Spleen (tissue), 11 donors: ENCODE data around the gene RPS6KA2. TPM values are rescaled to one million over a fixed set of nuclear protein-coding genes. Genes with fewer than 3 reads are reported as not detected.

Experiments
- DNase-seq: peaks from one replicate; pipeline ENCODE4 v3.0.0-alpha.2; 2020
- H3K27ac ChIP-seq, 8 donors: fragments of 200-600 bp; sonication (generic) in 7 of 8; 1 replicate in 4 of 8; 2 replicates in 4 of 8; pipeline versions ENCODE4 v1.5.0 to v1.8.0; 2016 to 2021; ENCODE audit warnings: inconsistent platforms in 4 of 8, mild to moderate bottlenecking in 4 of 8, moderate library complexity in 1 of 8
- H3K27me3 ChIP-seq, 7 donors: fragments of 200-600 bp; sonication (generic) in 6 of 7; replicated peaks in 1 of 7; 1 replicate in 4 of 7; 2 replicates in 3 of 7; pipeline versions ENCODE4 v1.5.0 to v1.8.0; 2016 to 2021; ENCODE audit warnings: inconsistent platforms in 3 of 7, mild to moderate bottlenecking in 1 of 7
- H3K36me3 ChIP-seq, 6 donors: fragments of 200-600 bp; sonication (generic) in 5 of 6; 1 replicate in 4 of 6; 2 replicates in 2 of 6; pipeline versions ENCODE4 v1.5.0 to v1.8.0; 2016 to 2021; ENCODE audit warnings: inconsistent platforms in 2 of 6
- H3K4me1 ChIP-seq, 6 donors: fragments of 200-600 bp; sonication (generic) in 5 of 6; 1 replicate in 3 of 6; 2 replicates in 3 of 6; pipeline versions ENCODE4 v1.5.0 to v1.8.0; 2016 to 2021; ENCODE audit warnings: inconsistent platforms in 3 of 6
- H3K4me3 ChIP-seq, 8 donors: fragments of 200-600 bp; sonication (generic) in 7 of 8; 1 replicate in 4 of 8; 2 replicates in 4 of 8; pipeline versions ENCODE4 v1.5.0 to v1.8.0; 2016 to 2021; ENCODE audit warnings: inconsistent platforms in 4 of 8, mild to moderate bottlenecking in 4 of 8, moderate library complexity in 2 of 8
- H3K9me3 ChIP-seq, 8 donors: fragments of 200-600 bp; sonication (generic) in 7 of 8; 1 replicate in 4 of 8; 2 replicates in 4 of 8; pipeline versions ENCODE4 v1.5.0 to v1.8.0; 2016 to 2021; ENCODE audit warnings: inconsistent platforms in 4 of 8
- POLR2A ChIP-seq, 3 donors: fragments of 450-650 bp; IDR thresholded peaks; one replicate each; pipeline ENCODE4 v1.5.1; 2017; ENCODE audit warnings: antibody characterized with exemption in 3 of 3, mild to moderate bottlenecking in 1 of 3
- POLR2AphosphoS5 ChIP-seq, 3 donors: sonication (generic); formaldehyde crosslinking; IDR thresholded peaks; one replicate each; pipeline ENCODE4 v1.5.1; 2017; ENCODE audit warnings: antibody characterized with exemption in 3 of 3
- WGBS, 5 donors: extraction: QIAGEN DNeasy Blood & Tissue Kit in 3 of 5; methylation state at CpG; one replicate each; pipeline versions ENCODE4 v1.1.5 to v1.1.7; 2013 to 2018; 5-methylcytosine and 5-hydroxymethylcytosine counted together
- intact Hi-C: fragments of 100-400 bp; cut with DNase I; formaldehyde crosslinking; loops from one replicate; pipeline ENCODE4 v1.15.0; 2023; ENCODE audit warnings: low total_unique reads
- polyA plus RNA-seq, 3 donors: library from polyadenylated mRNA; stranded (reverse); fragments of 200-250 nt; gene quantifications; one replicate each; pipeline ENCODE4 v1.2.1, GENCODE V29; 2013
- total RNA-seq, 7 donors: library from RNA; depleted of rRNA in 3 of 7; stranded (reverse); fragments of >200 nt in 3 of 7; fragmentation: NEBNext Ultra II Directional in 4 of 7; extraction: Animal tissue kit (Norgen Biotek cat#: 25700) in 4 of 7; gene quantifications; one replicate each; pipeline versions ENCODE4 v1.1.0 to v1.2.1, GENCODE V29; 2016 to 2021
- TF ChIP-seq, protein P1 (sequence below), 11 experiments: fragments of 200-600 bp in 7 of 11; fragments of 450-650 bp in 4 of 11; sonication (generic) in 4 of 11; IDR thresholded peaks in 8 of 11; conservative IDR thresholded peaks in 3 of 11; 1 replicate in 7 of 11; 2 replicates in 4 of 11; pipeline versions ENCODE4 v1.4.0 to v1.8.0; 2016 to 2021; ENCODE audit warnings: antibody characterized with exemption in 11 of 11, inconsistent platforms in 4 of 11, mild to moderate bottlenecking in 1 of 11
- donor health status: healthy with polysubstance abuse.
- donor health status: DM: no; HTN: no; CAD: no; lungs with moderate emphysema.
- donor health status: DM: no; HTN: no; CAD: no.
- donor health status: Bipolar disorder and iron deficiency.
- donor health status: healthy.
- donor health status: DM: no; HTN: no; CAD: no.
- donor health status: DM: yes; HTN: yes; CAD: no.

RPS6KA2 gene
- total and polyA plus RNA-seq, 10 donors, result 7.6 to 123 (median 58.1) TPM

DNA sequence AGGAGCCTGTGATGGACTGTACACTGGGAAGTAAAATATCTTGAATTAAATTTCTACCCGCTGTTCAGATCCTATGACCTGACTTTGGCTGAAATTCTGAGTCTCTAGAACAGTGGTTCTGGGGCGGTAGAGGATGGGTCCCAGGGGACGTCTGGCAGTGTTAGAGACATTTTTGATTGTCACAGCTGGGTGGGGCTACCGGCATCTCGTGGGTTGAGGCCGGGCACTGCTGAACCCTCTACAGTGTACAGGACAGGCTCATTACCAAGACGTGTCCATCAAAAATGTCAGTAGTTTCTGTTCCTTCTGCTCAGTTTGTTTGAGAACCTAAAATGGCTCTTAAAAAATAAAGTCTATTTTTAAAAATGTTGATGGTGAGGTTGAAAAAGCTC is 11.5 kb upstream of the RPS6KA2 start:
- DNase-seq, result no peak
- Histone ChIP-seq H3K4me3 (no peak overlapping the region), H3K9me3 (peaks cover under 1 to 16% (median 11%) of the 10 kb centered on the region in 8 donors), H3K36me3 (no peaks in the 10 kb centered on the region), H3K27me3 (peaks cover 0 to 34% (median 5%) of the 10 kb centered on the region in 7 donors), H3K27ac (peak overlapping the region in 1 of 8 donors; percentile 72), H3K4me1 (peaks cover 0 to 70% (median 8%) of the 10 kb centered on the region in 6 donors)
- intact Hi-C loops, result no loop called here
- 55 to 75% (median 61%) methylated on average over 7 of the region's 7 CpGs for WGBS, 5 donors
- TF ChIP-seq POLR2AphosphoS5 (IDR thresholded peaks at IDR 0.05) (no peak), POLR2A (IDR thresholded peaks at IDR 0.05) (no peak)
- TF ChIP-seq, protein P1, sequence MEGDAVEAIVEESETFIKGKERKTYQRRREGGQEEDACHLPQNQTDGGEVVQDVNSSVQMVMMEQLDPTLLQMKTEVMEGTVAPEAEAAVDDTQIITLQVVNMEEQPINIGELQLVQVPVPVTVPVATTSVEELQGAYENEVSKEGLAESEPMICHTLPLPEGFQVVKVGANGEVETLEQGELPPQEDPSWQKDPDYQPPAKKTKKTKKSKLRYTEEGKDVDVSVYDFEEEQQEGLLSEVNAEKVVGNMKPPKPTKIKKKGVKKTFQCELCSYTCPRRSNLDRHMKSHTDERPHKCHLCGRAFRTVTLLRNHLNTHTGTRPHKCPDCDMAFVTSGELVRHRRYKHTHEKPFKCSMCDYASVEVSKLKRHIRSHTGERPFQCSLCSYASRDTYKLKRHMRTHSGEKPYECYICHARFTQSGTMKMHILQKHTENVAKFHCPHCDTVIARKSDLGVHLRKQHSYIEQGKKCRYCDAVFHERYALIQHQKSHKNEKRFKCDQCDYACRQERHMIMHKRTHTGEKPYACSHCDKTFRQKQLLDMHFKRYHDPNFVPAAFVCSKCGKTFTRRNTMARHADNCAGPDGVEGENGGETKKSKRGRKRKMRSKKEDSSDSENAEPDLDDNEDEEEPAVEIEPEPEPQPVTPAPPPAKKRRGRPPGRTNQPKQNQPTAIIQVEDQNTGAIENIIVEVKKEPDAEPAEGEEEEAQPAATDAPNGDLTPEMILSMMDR (IDR thresholded peaks at IDR 0.05 in 8 of 11, conservative IDR thresholded peaks at IDR 0.05 in 3 of 11), result no peak

DNA sequence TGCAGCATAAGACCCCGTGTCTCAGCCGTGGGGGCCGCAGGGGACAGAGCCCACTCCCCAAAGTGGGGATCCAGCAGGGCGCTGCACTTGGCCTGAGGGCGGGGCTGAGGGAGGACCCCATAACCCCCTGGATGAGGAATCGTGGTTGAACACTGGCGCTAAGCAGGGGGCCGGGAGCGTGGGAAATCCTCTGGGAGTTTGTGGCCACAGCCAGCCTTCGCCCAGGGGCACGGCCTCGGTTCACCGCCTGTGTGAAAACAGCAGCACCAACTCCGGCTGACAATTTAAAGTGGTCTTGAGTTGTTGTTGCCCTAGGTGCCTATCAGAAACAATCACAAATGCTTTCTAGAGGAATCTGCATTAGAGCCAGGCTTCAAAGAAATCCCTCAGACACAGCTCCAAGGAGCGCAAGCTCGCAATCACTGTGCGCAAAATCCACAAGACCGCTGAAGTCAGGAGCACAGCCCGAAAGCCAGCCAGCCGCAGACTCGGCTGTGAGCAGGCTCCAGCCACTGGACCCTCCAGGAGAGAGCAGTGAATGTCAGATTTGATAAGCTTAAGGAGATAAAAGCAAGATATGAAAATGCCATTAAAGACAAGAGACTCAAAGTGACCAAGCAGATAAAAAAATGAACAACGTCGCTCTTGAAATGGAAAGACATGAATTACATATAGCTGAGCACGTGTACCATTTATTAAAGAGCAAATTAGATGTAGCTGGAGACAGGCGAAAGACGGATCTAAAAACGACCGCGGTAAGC is 10.9 kb upstream of the RPS6KA2 start:
- H3K4me1 ChIP-seq, result peaks cover 0 to 76% (median 8%) of the 10 kb centered on the region in 6 donors
- no peak for TF ChIP-seq POLR2A (IDR thresholded peaks at IDR 0.05)
- no peak for TF ChIP-seq POLR2AphosphoS5 (IDR thresholded peaks at IDR 0.05)
- TF ChIP-seq, protein P1 (IDR thresholded peaks at IDR 0.05 in 8 of 11, conservative IDR thresholded peaks at IDR 0.05 in 3 of 11), result no peak
- WGBS, 5 donors, result 88 to 91% (median 88%) methylated on average over 23 to 29 of the region's 29 CpGs
- no peaks in the 10 kb centered on the region for H3K36me3 ChIP-seq
- peaks cover 0 to 10% (median 5%) of the 10 kb centered on the region in 8 donors for H3K9me3 ChIP-seq
- intact Hi-C loops, result no loop called here
- H3K27me3 ChIP-seq, result peaks cover 0 to 34% (median 5%) of the 10 kb centered on the region in 7 donors
- H3K4me3 ChIP-seq, result no peak overlapping the region
- no peak for DNase-seq
- H3K27ac ChIP-seq, result peak overlapping the region in 6 of 8 donors; percentile 76 to 89 (median 84)

DNA sequence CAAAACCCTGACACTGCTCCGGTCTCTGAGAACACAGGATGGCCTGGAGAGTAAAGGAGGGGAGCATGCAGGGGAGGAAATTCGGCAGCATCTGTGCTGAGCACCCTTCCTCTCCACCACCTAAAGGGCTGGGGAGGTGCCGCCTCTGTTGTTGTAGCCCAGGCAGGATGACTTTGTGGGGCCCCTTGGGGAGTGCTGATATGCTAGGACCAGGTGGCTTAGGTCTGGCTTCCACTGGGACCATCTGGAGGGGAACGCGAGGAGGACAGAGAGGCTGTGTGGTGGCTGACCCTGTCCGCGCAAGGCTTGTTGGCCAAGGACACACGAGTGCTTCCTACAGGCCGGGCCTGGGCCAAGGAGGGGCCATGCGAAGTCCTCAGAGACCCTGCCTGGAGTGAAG is 9.9 kb upstream of the RPS6KA2 start:
- intact Hi-C loops, result no loop called here
- DNase-seq, result peak; percentile 73
- H3K4me3 ChIP-seq, result no peak overlapping the region
- H3K27me3 ChIP-seq, result peaks cover 0 to 36% (median 5%) of the 10 kb centered on the region in 7 donors
- H3K4me1 ChIP-seq, result peaks cover 0 to 77% (median 8%) of the 10 kb centered on the region in 6 donors
- H3K27ac ChIP-seq, result peak overlapping the region; percentile 44 to 89 (median 80)
- WGBS, 5 donors, result 49 to 80% (median 68%) methylated on average over 10 of the region's 10 CpGs
- H3K36me3 ChIP-seq, result no peaks in the 10 kb centered on the region
- H3K9me3 ChIP-seq, result no peaks in the 10 kb centered on the region
- TF ChIP-seq, protein P1 (IDR thresholded peaks at IDR 0.05 in 8 of 11, conservative IDR thresholded peaks at IDR 0.05 in 3 of 11), result no peak
- peak; percentile 38 to 60 (median 54) for TF ChIP-seq POLR2AphosphoS5 (IDR thresholded peaks at IDR 0.05)

DNA sequence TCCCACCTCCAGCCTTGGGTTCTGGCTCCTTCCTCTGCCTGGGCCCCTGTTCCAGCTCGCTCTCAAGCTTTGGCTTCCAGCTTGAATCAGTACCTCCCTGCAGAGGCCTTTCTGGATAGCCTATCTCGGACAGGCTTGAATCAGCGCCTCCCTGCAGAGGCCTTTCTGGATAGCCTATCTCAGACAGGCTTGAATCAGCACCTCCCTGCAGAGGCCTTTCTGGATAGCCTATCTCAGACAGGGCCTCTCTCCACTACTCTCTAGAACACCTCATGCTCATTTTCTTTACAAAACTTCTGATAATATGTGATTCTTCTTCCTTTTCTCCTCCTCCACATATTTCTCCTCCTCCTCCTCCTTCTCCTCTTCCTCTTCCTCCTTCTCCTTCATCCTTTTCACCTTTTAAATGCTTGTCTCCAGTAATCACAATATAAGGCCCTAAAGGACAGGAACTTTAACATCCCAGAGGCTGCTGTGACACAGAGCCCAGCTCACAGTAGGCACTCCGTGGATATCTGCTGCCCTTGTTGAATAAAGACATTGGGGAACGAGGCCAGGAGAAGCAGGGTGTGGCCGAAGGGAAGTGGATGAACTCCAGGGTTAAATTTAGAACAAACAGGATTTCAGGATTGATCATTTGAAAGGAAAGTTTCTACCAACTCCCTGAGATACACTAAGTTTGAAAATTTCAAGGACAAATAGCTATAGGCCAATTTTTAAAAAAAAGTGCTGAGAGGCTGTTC is 9.3 kb upstream of the RPS6KA2 start:
- TF ChIP-seq POLR2A (IDR thresholded peaks at IDR 0.05) (no peak), POLR2AphosphoS5 (IDR thresholded peaks at IDR 0.05) (peak in 1 of 3 donors; percentile 31)
- peaks cover 0 to 77% (median 8%) of the 10 kb centered on the region in 6 donors for H3K4me1 ChIP-seq
- no peaks in the 10 kb centered on the region for H3K9me3 ChIP-seq
- intact Hi-C loops, result no loop called here
- no peaks in the 10 kb centered on the region for H3K36me3 ChIP-seq
- H3K4me3 ChIP-seq, result no peak overlapping the region
- peak overlapping the region; percentile 44 to 89 (median 80) for H3K27ac ChIP-seq
- DNase-seq, result no peak
- 63 to 74% (median 68%) methylated on average over 6 of the region's 6 CpGs for WGBS, 5 donors
- peaks cover 0 to 41% (median 5%) of the 10 kb centered on the region in 7 donors for H3K27me3 ChIP-seq
